GM18861 (cell line): ENCODE results near the gene CD82.
"Not testable (repeated sequence)": the region's sequence is repeated elsewhere in the genome, so short reads cannot be mapped to it uniquely, and the experiment has no call there.

Source experiments
- ATAC-seq: cut with Tn5 transposase; IDR thresholded peaks from one replicate; pipeline ENCODE4 v1.9.1; 2021; ENCODE audit not compliant: unreplicated experiment

Gene CD82

GRCh38 chr11:44658506-44658850 lies 93.0 kb downstream of the CD82 start:
- no peak for ATAC-seq

- ATAC-seq, result no peak
Measured at GRCh38 chr11:44659641-44660040, 94.2 kb downstream of the CD82 start.

- not testable (repeated sequence) for ATAC-seq
Measured at GRCh38 chr11:44660535-44660934, 95.1 kb downstream of the CD82 start.

- no peak for ATAC-seq
Measured at GRCh38 chr11:44661311-44661717, 95.9 kb downstream of the CD82 start.
